A549 (cell line): ENCODE measurements around the gene SORBS1. TPM values are rescaled to one million over a fixed set of nuclear protein-coding genes. Genes with fewer than 3 reads are reported as not detected.

Source experiments
- ATAC-seq, 2 experiments: fragments of 200-7000 bp in 1 of 2; fragments of >200 bp in 1 of 2; cut with Nextera tagmentation in 1 of 2; cut with Tn5 transposase in 1 of 2; 3 replicates each; pipeline versions ENCODE4 v1.8.0 to v1.9.1; 2018 to 2020; ENCODE audit warnings: mild to moderate bottlenecking in 1 of 2, moderate library complexity in 1 of 2
- CTCF ChIA-PET: fragments of 300-600 bp; sonication (Branson Sonifier 250); formaldehyde crosslinking; extraction: SDS; loops from one replicate; lab custom pipeline; 2021; ENCODE audit warnings: antibody characterized with exemption, inconsistent platforms; lab: Yijun Ruan, JAX
- POLR2A ChIA-PET: fragments of 350-600 bp; formaldehyde crosslinking; extraction: SDS; loops from one replicate; lab custom pipeline; 2021; ENCODE audit warnings: antibody characterized with exemption, inconsistent platforms; lab: Yijun Ruan, JAX
- DNase-seq, 2 experiments: peaks; one replicate each; pipeline versions ENCODE4 v3.0.0 to v3.0.0-alpha.2; 2011 to 2016; ENCODE audit warnings: low read depth in 1 of 2, low spot score in 1 of 2
- FAIRE-seq: peaks from 2 replicates; lab custom pipeline; 2011; peaks lifted over from hg19 to GRCh38; lab: Jason Lieb, UNC
- H3K27ac ChIP-seq, 2 experiments: fragments of >200 bp; sonication (Bioruptor Twin); formaldehyde crosslinking; 3 replicates each; pipeline ENCODE4 v1.5.1; 2016 to 2017
- H3K4me1 ChIP-seq: fragments of >200 bp; sonication (Bioruptor Twin); formaldehyde crosslinking; 3 replicates; pipeline ENCODE4 v1.6.1; 2016
- H3K4me2 ChIP-seq: fragments of >200 bp; sonication (Bioruptor Twin); formaldehyde crosslinking; 3 replicates; pipeline ENCODE4 v1.6.1; 2016
- H3K4me3 ChIP-seq: fragments of >200 bp; sonication (Bioruptor Twin); formaldehyde crosslinking; 3 replicates; pipeline ENCODE4 v1.5.1; 2016
- H3K9me3 ChIP-seq: fragments of >200 bp; sonication (Bioruptor Twin); formaldehyde crosslinking; 3 replicates; pipeline ENCODE4 v1.6.1; 2016
- CBX2 ChIP-seq: fragments of 200-600 bp; sonication (generic); IDR thresholded peaks from 2 replicates; pipeline ENCODE4 v1.6.1; 2016; ENCODE audit warnings: low read depth, mild to moderate bottlenecking, borderline replicate concordance
- EP300 ChIP-seq, 2 experiments: fragments of >200 bp; sonication (Bioruptor Twin); formaldehyde crosslinking; IDR thresholded peaks; 2 replicates in 1 of 2; 3 replicates in 1 of 2; pipeline ENCODE4 v1.6.1; 2016 to 2017
- ESRRA ChIP-seq: fragments of 150-350 bp; IDR thresholded peaks from 2 replicates; pipeline ENCODE4 v1.6.1; 2014; ENCODE audit warnings: mild to moderate bottlenecking, low read length, borderline replicate concordance
- GATA3 ChIP-seq: IDR thresholded peaks from 2 replicates; pipeline ENCODE4 v1.6.1; 2012; ENCODE audit warnings: borderline replicate concordance
- HDAC2 ChIP-seq: fragments of 200-600 bp; sonication (generic); IDR thresholded peaks from 2 replicates; pipeline ENCODE4 v1.6.1; 2016
- HOXA7 ChIP-seq: fragments of 250-450 bp; sonication (Bioruptor Pico); IDR thresholded peaks from 2 replicates; pipeline ENCODE4 v1.5.0; 2020; ENCODE audit warnings: mild to moderate bottlenecking, moderate library complexity
- JUN ChIP-seq, 2 experiments: fragments of >200 bp; sonication (Bioruptor Twin); formaldehyde crosslinking; IDR thresholded peaks; 2 replicates in 1 of 2; 3 replicates in 1 of 2; pipeline ENCODE4 v1.6.1; 2016 to 2017
- MAFK ChIP-seq: fragments of 450-650 bp; IDR thresholded peaks from 2 replicates; pipeline ENCODE4 v1.6.1; 2014; ENCODE audit not compliant: partially characterized antibody
- MYC ChIP-seq: IDR thresholded peaks from 2 replicates; pipeline ENCODE4 v1.6.1; 2012; ENCODE audit warnings: mild to moderate bottlenecking, inconsistent platforms, low read length, improper control_type of control experiment, borderline replicate concordance
- NPAS2 ChIP-seq: fragments of 250-450 bp; sonication (Bioruptor Pico); IDR thresholded peaks from 2 replicates; pipeline ENCODE4 v1.8.0; 2022; ENCODE audit warnings: mild to moderate bottlenecking, moderate library complexity, borderline replicate concordance
- POLR2AphosphoS2 ChIP-seq: conservative IDR thresholded peaks from 2 replicates; pipeline ENCODE4 v1.6.1; 2012; ENCODE audit warnings: low read length, improper control_type of control experiment, inconsistent platforms
- RFX5 ChIP-seq: fragments of 450-650 bp; IDR thresholded peaks from 2 replicates; pipeline ENCODE4 v1.7.1; 2014; ENCODE audit warnings: antibody characterized with exemption, mild to moderate bottlenecking, moderate library complexity
- RNF2 ChIP-seq: fragments of 200-600 bp; sonication (generic); IDR thresholded peaks from 2 replicates; pipeline ENCODE4 v1.6.1; 2016; ENCODE audit warnings: low read depth, mild to moderate bottlenecking, antibody characterized with exemption, moderate library complexity, borderline replicate concordance
- TFCP2L1 ChIP-seq: fragments of 250-450 bp; sonication (Bioruptor Pico); IDR thresholded peaks from 2 replicates; pipeline ENCODE4 v1.5.0; 2021; ENCODE audit warnings: mild to moderate bottlenecking
- TP53 ChIP-seq: fragments of 250-450 bp; sonication (Bioruptor Pico); IDR thresholded peaks from 2 replicates; pipeline ENCODE4 v1.5.0; 2021; ENCODE audit warnings: mild to moderate bottlenecking, moderate library complexity
- ZFP36 ChIP-seq: fragments of 450-650 bp; IDR thresholded peaks from 2 replicates; pipeline ENCODE4 v1.6.1; 2014; ENCODE audit warnings: borderline replicate concordance; ENCODE audit not compliant: partially characterized antibody
- WGBS: methylation state at CpG from one replicate; pipeline ENCODE4 v1.1.6; 2017; ENCODE audit errors: missing lambda C conversion rate; 5-methylcytosine and 5-hydroxymethylcytosine counted together
- polyA plus RNA-seq, 4 experiments: library from polyadenylated mRNA; depleted of rRNA in 3 of 4; stranded (reverse); fragments of >200 nt; fragmentation: RNase III in 1 of 4; extraction: RNeasy Plus Mini Kit Qiagen cat#74134 plus additional on column Dnase treatment in 1 of 4; gene quantifications; 2 replicates in 3 of 4; 3 replicates in 1 of 4; pipeline ENCODE4 v1.2.3, GENCODE V29; 2011 to 2017
- TF ChIP-seq, protein P1 (sequence below): fragments of 150-350 bp; IDR thresholded peaks from 2 replicates; pipeline ENCODE4 v1.6.1; 2014; ENCODE audit warnings: low read depth, mild to moderate bottlenecking, low read length
- TF ChIP-seq, protein P2 (sequence below): IDR thresholded peaks from 2 replicates; pipeline ENCODE4 v1.6.1; 2012
- TF ChIP-seq, protein P3 (sequence below): fragments of >200 bp; sonication (Bioruptor Twin); formaldehyde crosslinking; IDR thresholded peaks from 2 replicates; pipeline ENCODE4 v1.6.1; 2016
- TF ChIP-seq, protein P4 (sequence below): fragments of 250-450 bp; sonication (Bioruptor Pico); IDR thresholded peaks from 2 replicates; pipeline ENCODE4 v1.5.0; 2020; ENCODE audit warnings: low read depth, mild to moderate bottlenecking, moderate library complexity
- TF ChIP-seq, protein P5 (sequence below): fragments of 250-450 bp; sonication (Bioruptor Pico); IDR thresholded peaks from 2 replicates; pipeline ENCODE4 v1.5.0; 2021; ENCODE audit warnings: mild to moderate bottlenecking, moderate library complexity, borderline replicate concordance
- TF ChIP-seq, protein P6 (sequence below): IDR thresholded peaks from 2 replicates; pipeline ENCODE4 v1.6.1; 2012; ENCODE audit warnings: low read depth, borderline replicate concordance

SORBS1 gene
- polyA plus RNA-seq, 2 of the 4 experiments (the other 2 are of a cell fraction) = 0.39 to 0.80 TPM

DNA sequence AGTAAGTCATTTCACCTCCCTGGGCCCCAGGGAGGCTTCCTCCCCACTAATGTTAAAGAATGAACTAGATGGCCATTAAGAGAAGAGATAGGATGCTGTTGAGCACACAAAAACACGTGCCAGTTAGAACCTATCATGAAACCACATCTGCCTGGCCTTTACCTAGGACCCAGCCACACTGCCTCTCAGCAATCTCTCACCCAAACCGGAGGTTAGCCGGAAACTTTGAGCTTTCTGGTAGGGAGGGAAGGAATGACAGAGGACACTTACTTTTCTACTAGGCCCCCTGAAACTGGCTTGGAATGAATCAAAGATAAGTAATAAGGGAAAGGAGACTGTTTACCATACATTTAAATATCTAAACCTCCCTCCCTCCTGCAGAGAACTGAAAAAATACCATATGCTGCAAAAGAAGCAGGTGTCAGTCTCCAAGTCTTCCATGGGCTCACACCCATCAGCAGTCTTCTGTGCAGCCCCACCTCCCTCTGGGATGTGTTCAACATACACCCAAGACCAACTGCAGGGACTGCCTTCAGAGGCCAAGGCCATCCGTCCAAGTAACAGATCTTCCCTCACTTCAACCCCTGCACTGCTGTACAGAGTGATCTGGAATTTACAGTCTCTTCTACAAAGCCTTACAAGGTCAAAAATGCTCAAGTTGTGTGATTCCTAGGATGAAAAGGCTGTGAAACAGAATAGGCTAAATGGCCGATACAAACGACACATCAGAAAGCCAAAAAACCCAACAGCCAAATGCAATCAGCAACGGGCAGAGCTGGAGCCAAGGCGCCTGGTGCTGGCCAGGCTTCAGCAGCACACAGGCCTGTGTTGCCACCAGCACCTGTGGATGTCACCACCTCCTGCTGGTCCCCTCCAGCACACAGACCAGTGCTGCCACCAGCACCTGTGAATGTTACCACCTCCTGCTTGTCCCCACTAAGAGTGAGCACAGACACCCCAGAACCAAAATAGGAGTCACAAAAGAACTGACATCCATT, 42.4 kb downstream of the SORBS1 start:
- POLR2A ChIA-PET = no interaction called here
- DNase-seq (no peak), FAIRE-seq (no peak), ATAC-seq (no peak)
- no peak overlapping the region for H3K4me2 ChIP-seq
- CTCF ChIA-PET = no interaction called here
- no peak overlapping the region for H3K4me3 ChIP-seq
- H3K9me3 ChIP-seq = no peaks in the 10 kb centered on the region
- H3K27ac ChIP-seq = no peak overlapping the region
- 76% methylated on average over 8 of the region's 8 CpGs for WGBS
- no peak for TF ChIP-seq HDAC2
- TF ChIP-seq, protein P1, sequence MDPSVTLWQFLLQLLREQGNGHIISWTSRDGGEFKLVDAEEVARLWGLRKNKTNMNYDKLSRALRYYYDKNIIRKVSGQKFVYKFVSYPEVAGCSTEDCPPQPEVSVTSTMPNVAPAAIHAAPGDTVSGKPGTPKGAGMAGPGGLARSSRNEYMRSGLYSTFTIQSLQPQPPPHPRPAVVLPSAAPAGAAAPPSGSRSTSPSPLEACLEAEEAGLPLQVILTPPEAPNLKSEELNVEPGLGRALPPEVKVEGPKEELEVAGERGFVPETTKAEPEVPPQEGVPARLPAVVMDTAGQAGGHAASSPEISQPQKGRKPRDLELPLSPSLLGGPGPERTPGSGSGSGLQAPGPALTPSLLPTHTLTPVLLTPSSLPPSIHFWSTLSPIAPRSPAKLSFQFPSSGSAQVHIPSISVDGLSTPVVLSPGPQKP = no peak
- TF ChIP-seq, protein P2, sequence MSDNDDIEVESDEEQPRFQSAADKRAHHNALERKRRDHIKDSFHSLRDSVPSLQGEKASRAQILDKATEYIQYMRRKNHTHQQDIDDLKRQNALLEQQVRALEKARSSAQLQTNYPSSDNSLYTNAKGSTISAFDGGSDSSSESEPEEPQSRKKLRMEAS = no peak
- no peak for TF ChIP-seq RFX5
- no peak for TF ChIP-seq CBX2
- TF ChIP-seq, protein P3, sequence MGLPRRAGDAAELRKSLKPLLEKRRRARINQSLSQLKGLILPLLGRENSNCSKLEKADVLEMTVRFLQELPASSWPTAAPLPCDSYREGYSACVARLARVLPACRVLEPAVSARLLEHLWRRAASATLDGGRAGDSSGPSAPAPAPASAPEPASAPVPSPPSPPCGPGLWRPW = no peak
- TF ChIP-seq JUN (IDR thresholded peaks at IDR 0.05) = no peak
- no peaks in the 10 kb centered on the region for H3K4me1 ChIP-seq

DNA sequence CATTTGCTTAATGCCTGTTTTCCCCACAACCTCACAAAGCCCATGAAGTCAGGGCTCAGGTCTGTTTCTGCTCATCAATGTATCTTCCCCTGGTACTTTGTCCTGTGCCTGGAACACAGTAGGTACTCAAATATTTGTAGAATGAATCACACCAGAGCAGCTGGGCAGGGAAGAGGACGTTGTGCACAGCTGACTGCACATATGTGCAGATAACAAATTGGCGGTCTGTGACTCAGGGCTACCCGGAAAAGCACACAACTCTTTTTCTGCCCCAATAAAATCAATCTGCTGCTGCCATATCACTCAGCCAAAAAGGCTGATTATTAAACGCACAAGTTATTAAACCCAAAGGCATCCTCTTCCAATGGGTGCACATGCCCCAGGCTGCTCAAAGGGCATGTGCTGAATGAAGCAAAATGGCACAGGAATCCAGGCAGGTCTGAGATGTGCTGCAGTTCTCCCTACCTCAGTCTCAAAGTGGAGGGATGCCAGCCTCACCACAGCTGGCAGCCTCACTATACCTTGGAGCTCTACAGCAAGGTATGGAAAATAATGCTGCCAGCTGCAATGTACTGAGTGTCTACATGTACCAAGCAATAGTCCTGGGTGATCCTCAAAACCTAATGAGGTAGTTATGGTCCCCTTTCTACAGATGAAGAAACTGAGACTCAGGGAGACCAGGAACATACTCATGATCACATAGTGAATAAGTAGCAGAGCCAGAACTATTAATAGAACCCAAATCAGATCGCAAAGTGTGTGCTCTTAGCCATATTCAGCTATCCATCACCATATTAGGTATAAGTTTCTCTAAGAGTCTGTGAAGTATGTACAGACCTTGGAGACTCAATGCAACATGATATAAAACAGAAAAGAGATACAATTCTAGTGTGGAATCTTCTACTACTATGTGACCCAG, 43.4 kb downstream of the SORBS1 start:
- Histone ChIP-seq H3K27ac (no peak overlapping the region), H3K4me2 (no peak overlapping the region), H3K4me3 (no peak overlapping the region), H3K9me3 (no peaks in the 10 kb centered on the region), H3K4me1 (no peaks in the 10 kb centered on the region)
- 51% methylated on average over 5 of the region's 5 CpGs for WGBS
- FAIRE-seq (no peak), DNase-seq (no peak), ATAC-seq (no peak)
- POLR2A ChIA-PET = no interaction called here
- TF ChIP-seq, protein P4, sequence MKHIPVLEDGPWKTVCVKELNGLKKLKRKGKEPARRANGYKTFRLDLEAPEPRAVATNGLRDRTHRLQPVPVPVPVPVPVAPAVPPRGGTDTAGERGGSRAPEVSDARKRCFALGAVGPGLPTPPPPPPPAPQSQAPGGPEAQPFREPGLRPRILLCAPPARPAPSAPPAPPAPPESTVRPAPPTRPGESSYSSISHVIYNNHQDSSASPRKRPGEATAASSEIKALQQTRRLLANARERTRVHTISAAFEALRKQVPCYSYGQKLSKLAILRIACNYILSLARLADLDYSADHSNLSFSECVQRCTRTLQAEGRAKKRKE (CRISPR knock-in tag) = no peak
- TF ChIP-seq ZFP36 (no peak), RNF2 (no peak), POLR2AphosphoS2 (no peak), TP53 (CRISPR knock-in tag) (no peak), MAFK (no peak)
- CTCF ChIA-PET = no interaction called here

DNA sequence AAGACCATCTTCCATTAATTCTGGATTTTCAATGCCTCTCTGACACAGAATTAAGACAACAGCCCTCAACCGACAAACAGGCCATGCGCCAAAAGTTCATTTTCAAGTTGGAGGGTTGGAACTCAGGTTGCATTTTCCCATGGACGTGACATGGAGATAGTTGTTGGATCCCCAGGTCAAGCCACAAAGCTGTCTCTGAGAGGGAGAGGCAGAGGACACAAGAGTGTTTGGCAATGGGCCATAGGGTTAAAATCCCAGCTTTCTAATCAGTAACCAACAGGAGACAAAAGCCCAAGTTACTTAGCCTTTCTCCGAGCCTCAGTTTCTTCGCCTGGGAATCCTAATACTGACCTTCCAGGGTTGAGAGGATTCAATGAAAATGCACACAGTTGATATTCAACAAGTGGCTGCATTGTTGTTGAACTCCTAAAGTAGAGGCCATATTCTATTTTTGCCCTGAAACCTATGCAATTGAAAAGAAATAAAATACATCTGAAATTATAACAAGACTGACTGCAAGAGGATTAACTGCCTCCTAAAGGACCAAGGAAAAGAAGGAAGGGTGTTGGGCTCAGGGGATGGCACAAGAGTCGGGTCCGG, 44.3 kb downstream of the SORBS1 start:
- DNase-seq (no peak), ATAC-seq (no peak), FAIRE-seq (no peak)
- Histone ChIP-seq H3K4me3 (no peak overlapping the region), H3K9me3 (no peaks in the 10 kb centered on the region), H3K4me1 (no peaks in the 10 kb centered on the region), H3K27ac (no peak overlapping the region), H3K4me2 (no peak overlapping the region)
- CTCF ChIA-PET = interaction anchor here (2.1 kb wide), 1 partner anchor 87 kb away, joined by 5 read pairs; no protein-coding TSS in a partner anchor
- 75% methylated on average over 7 of the region's 7 CpGs for WGBS
- POLR2A ChIA-PET = no interaction called here
- TF ChIP-seq MYC (no peak), GATA3 (no peak), ESRRA (no peak), MAFK (no peak), NPAS2 (CRISPR knock-in tag) (no peak), EP300 (IDR thresholded peaks at IDR 0.05) (no peak), HDAC2 (no peak), ZFP36 (no peak), TFCP2L1 (no peak), HOXA7 (CRISPR knock-in tag) (no peak)
- TF ChIP-seq, protein P2 = no peak
- TF ChIP-seq, protein P4 (CRISPR knock-in tag) = no peak
- TF ChIP-seq, protein P5, sequence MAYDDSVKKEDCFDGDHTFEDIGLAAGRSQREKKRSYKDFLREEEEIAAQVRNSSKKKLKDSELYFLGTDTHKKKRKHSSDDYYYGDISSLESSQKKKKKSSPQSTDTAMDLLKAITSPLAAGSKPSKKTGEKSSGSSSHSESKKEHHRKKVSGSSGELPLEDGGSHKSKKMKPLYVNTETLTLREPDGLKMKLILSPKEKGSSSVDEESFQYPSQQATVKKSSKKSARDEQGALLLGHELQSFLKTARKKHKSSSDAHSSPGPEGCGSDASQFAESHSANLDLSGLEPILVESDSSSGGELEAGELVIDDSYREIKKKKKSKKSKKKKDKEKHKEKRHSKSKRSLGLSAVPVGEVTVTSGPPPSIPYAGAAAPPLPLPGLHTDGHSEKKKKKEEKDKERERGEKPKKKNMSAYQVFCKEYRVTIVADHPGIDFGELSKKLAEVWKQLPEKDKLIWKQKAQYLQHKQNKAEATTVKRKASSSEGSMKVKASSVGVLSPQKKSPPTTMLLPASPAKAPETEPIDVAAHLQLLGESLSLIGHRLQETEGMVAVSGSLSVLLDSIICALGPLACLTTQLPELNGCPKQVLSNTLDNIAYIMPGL (CRISPR knock-in tag) = no peak
- TF ChIP-seq, protein P6, sequence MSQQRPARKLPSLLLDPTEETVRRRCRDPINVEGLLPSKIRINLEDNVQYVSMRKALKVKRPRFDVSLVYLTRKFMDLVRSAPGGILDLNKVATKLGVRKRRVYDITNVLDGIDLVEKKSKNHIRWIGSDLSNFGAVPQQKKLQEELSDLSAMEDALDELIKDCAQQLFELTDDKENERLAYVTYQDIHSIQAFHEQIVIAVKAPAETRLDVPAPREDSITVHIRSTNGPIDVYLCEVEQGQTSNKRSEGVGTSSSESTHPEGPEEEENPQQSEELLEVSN = no peak
